IMR-90 (cell line): Measurements from ENCODE around the gene HIGD1C. TPM values are rescaled to one million over a fixed set of nuclear protein-coding genes. Genes with fewer than 3 reads are reported as not detected.

Source experiments
- ATAC-seq: fragments of 200-7000 bp; cut with Tn5 transposase; 2 replicates; pipeline ENCODE4 v1.9.1; 2020; ENCODE audit warnings: low read depth, mild to moderate bottlenecking, moderate library complexity
- BruUV-seq: library from RNA; stranded (reverse); fragments of 400-500 nt; replicated peaks from 2 replicates; lab custom pipeline; 2021; lab: Mats Ljungman, UMichigan
- CTCF ChIA-PET: fragments of 300-600 bp; formaldehyde crosslinking; extraction: SDS; loops from one replicate; lab custom pipeline; 2021; ENCODE audit warnings: antibody characterized with exemption; lab: Yijun Ruan, JAX
- POLR2A ChIA-PET: fragments of 300-600 bp; sonication (Branson Sonifier 250); formaldehyde crosslinking; loops from one replicate; lab custom pipeline; 2022; ENCODE audit warnings: antibody characterized with exemption; ENCODE audit not compliant: unreplicated experiment; lab: Charles Lee
- DNase-seq: peaks from one replicate; pipeline ENCODE4 v3.0.0; 2013
- H2AFZ ChIP-seq: replicated peaks from 2 replicates; pipeline ENCODE3; 2013; ENCODE audit warnings: low read length, mild to moderate bottlenecking; ENCODE audit not compliant: poor library complexity
- H2AK5ac ChIP-seq: 2 replicates; pipeline ENCODE4 v1.6.1; 2013; ENCODE audit warnings: low read depth, low read length, inconsistent platforms
- H2AK9ac ChIP-seq: replicated peaks from 2 replicates; pipeline ENCODE3; 2013; ENCODE audit warnings: mild to moderate bottlenecking, low read depth, low read length, moderate library complexity; ENCODE audit not compliant: poor library complexity
- H2BK120ac ChIP-seq: 2 replicates; pipeline ENCODE4 v1.6.1; 2013; ENCODE audit warnings: low read depth, low read length, inconsistent platforms
- H2BK15ac ChIP-seq: 3 replicates; pipeline ENCODE4 v1.6.1; 2013; ENCODE audit warnings: low read depth, low read length, inconsistent platforms
- H2BK20ac ChIP-seq: 2 replicates; pipeline ENCODE4 v1.6.1; 2013; ENCODE audit warnings: low read depth, mild to moderate bottlenecking, inconsistent platforms, low read length, moderate library complexity
- H2BK5ac ChIP-seq: 2 replicates; pipeline ENCODE4 v1.6.1; 2013; ENCODE audit warnings: mild to moderate bottlenecking, low read depth, low read length, inconsistent platforms; ENCODE audit not compliant: poor library complexity, severe bottlenecking
- H3K14ac ChIP-seq: replicated peaks from 2 replicates; pipeline ENCODE4 v1.6.1; 2013; ENCODE audit warnings: low read depth, low read length, inconsistent platforms
- H3K18ac ChIP-seq: 2 replicates; pipeline ENCODE4 v1.6.1; 2013; ENCODE audit warnings: low read depth, low read length, control low read depth
- H3K23ac ChIP-seq: 2 replicates; pipeline ENCODE4 v1.6.1; 2013; ENCODE audit warnings: low read depth, low read length, inconsistent platforms
- H3K27ac ChIP-seq: 2 replicates; pipeline ENCODE4 v1.5.1; 2013; ENCODE audit warnings: mild to moderate bottlenecking, control low read depth, low read length; ENCODE audit not compliant: insufficient read depth
- H3K27me3 ChIP-seq: 2 replicates; pipeline ENCODE4 v1.6.1; 2013; ENCODE audit warnings: low read length; ENCODE audit not compliant: control insufficient read depth, insufficient read depth
- H3K36me3 ChIP-seq: 2 replicates; pipeline ENCODE4 v1.6.1; 2013; ENCODE audit warnings: low read length, mixed read lengths; ENCODE audit not compliant: control insufficient read depth, insufficient read depth
- H3K4ac ChIP-seq: 2 replicates; pipeline ENCODE4 v1.6.1; 2013; ENCODE audit warnings: low read depth, low read length, inconsistent platforms
- H3K4me1 ChIP-seq: 2 replicates; pipeline ENCODE4 v1.6.1; 2013; ENCODE audit warnings: low read length, mixed read lengths; ENCODE audit not compliant: control insufficient read depth, insufficient read depth
- H3K4me2 ChIP-seq: 2 replicates; pipeline ENCODE4 v1.6.1; 2013; ENCODE audit warnings: low read depth, mild to moderate bottlenecking, control low read depth, low read length, moderate library complexity
- H3K4me3 ChIP-seq: 2 replicates; pipeline ENCODE4 v1.5.1; 2013; ENCODE audit warnings: low read depth, mild to moderate bottlenecking, control low read depth, low read length, moderate library complexity; ENCODE audit not compliant: insufficient read depth
- H3K56ac ChIP-seq: 2 replicates; pipeline ENCODE4 v1.6.1; 2013; ENCODE audit warnings: low read length, inconsistent platforms; ENCODE audit not compliant: insufficient read depth; ENCODE audit errors: extremely low read depth
- H3K79me1 ChIP-seq, 2 experiments: 2 replicates each; pipeline ENCODE4 v1.6.1; 2013; ENCODE audit warnings: low read length in 2 of 2, inconsistent platforms in 1 of 2, low read depth in 1 of 2
- H3K9ac ChIP-seq: 2 replicates; pipeline ENCODE4 v1.6.1; 2013; ENCODE audit warnings: low read depth, low read length, control low read depth
- H3K9me1 ChIP-seq: 2 replicates; pipeline ENCODE4 v1.6.1; 2013; ENCODE audit warnings: low read length, inconsistent platforms; ENCODE audit not compliant: insufficient read depth
- H3K9me3 ChIP-seq: 2 replicates; pipeline ENCODE4 v1.6.1; 2013; ENCODE audit warnings: low read length; ENCODE audit not compliant: control insufficient read depth, insufficient read depth
- H4K20me1 ChIP-seq: 2 replicates; pipeline ENCODE4 v1.6.1; 2013; ENCODE audit warnings: low read length, inconsistent platforms; ENCODE audit not compliant: insufficient read depth
- H4K5ac ChIP-seq: 2 replicates; pipeline ENCODE4 v1.6.1; 2013; ENCODE audit warnings: mild to moderate bottlenecking, low read depth, low read length, control low read depth
- H4K8ac ChIP-seq, 2 experiments: 2 replicates each; pipeline ENCODE4 v1.6.1; 2013; ENCODE audit warnings: low read depth in 2 of 2, low read length in 2 of 2, control low read depth in 1 of 2, inconsistent platforms in 1 of 2
- H4K91ac ChIP-seq: 2 replicates; pipeline ENCODE4 v1.6.1; 2013; ENCODE audit warnings: low read depth, low read length, inconsistent platforms; ENCODE audit not compliant: insufficient read depth
- CEBPB ChIP-seq: IDR thresholded peaks from 2 replicates; pipeline ENCODE4 v1.6.1; 2012; ENCODE audit warnings: low read depth, low read length, improper control_type of control experiment
- CHD1 ChIP-seq: IDR thresholded peaks from 2 replicates; pipeline ENCODE4 v1.6.1; 2012; ENCODE audit warnings: low read depth, low read length, improper control_type of control experiment
- FOS ChIP-seq: fragments of 150-350 bp; IDR thresholded peaks from 2 replicates; pipeline ENCODE4 v1.6.1; 2016; ENCODE audit warnings: low read depth, low read length
- MXI1 ChIP-seq: IDR thresholded peaks from 2 replicates; pipeline ENCODE4 v1.6.1; 2012; ENCODE audit warnings: low read depth, mild to moderate bottlenecking, low read length, moderate library complexity, borderline replicate concordance
- NFE2L2 ChIP-seq: fragments of 150-350 bp; IDR thresholded peaks from 2 replicates; pipeline ENCODE4 v1.6.1; 2016; ENCODE audit warnings: low read depth, mild to moderate bottlenecking, low read length
- POLR2A ChIP-seq: IDR thresholded peaks from 2 replicates; pipeline ENCODE4 v1.6.1; 2012; ENCODE audit warnings: mild to moderate bottlenecking, low read depth, low read length
- RFX5 ChIP-seq: IDR thresholded peaks from 2 replicates; pipeline ENCODE4 v1.8.0; 2012; ENCODE audit warnings: low read depth, mild to moderate bottlenecking, low read length, moderate library complexity
- SMC3 ChIP-seq: fragments of 150-350 bp; IDR thresholded peaks from 2 replicates; pipeline ENCODE4 v1.6.1; 2016; ENCODE audit warnings: low read depth, mild to moderate bottlenecking, antibody characterized with exemption, low read length, moderate library complexity
- WGBS, 2 experiments: methylation state at CpG; one replicate each; pipeline versions ENCODE4 v1.1.5 to v1.1.7; 2013; ENCODE audit warnings: missing lambda C conversion rate in 2 of 2; ENCODE audit not compliant: insufficient read length in 1 of 2; ENCODE audit errors: extremely low coverage in 2 of 2; 5-methylcytosine and 5-hydroxymethylcytosine counted together
- dilution Hi-C: fragments of 300-500 bp; cut with HindIII; formaldehyde crosslinking; loops from one replicate; pipeline ENCODE4 v1.14.3; 2018; ENCODE audit warnings: low sequenced_read_pairs; ENCODE audit not compliant: unreplicated experiment
- in situ Hi-C: fragments of 300-500 bp; cut with MboI; formaldehyde crosslinking; loops from 3 replicates; pipeline ENCODE4 v1.14.3; 2019; ENCODE audit warnings: low sequenced_read_pairs, inconsistent platforms, mixed read lengths
- intact Hi-C: fragments of 100-400 bp; cut with micrococcal nuclease; formaldehyde crosslinking; loops from 2 replicates; pipeline ENCODE4 v1.10.0; 2022
- microRNA-seq, 2 experiments: library from miRNA; stranded (forward) in 1 of 2; unstranded in 1 of 2; fragments of 10-50 nt in 1 of 2; fragments of <30 nt in 1 of 2; gene quantifications in 1 of 2; microRNA quantifications in 1 of 2; one replicate each; pipeline versions ENCODE3 to v1.1.0; 2013 to 2020; ENCODE audit not compliant: insufficient read depth in 1 of 2, insufficient read length in 1 of 2, unreplicated experiment in 1 of 2
- polyA plus RNA-seq, 3 experiments: library from polyadenylated mRNA; depleted of rRNA; stranded (reverse); fragments of >200 nt; gene quantifications; 2 replicates each; pipeline ENCODE4 v1.2.3, GENCODE V29; 2012; ENCODE audit warnings: low replicate concordance in 1 of 3
- small RNA-seq, 5 experiments: library from RNA; depleted of rRNA; stranded (forward); fragments of <200 nt; gene quantifications; one replicate each; pipeline ENCODE3, GENCODE V24; 2012
- total RNA-seq: library from RNA; depleted of rRNA; stranded (reverse); fragments of >200 nt; gene quantifications from 2 replicates; pipeline ENCODE4 v1.2.3, GENCODE V29; 2012; rRNA removed
- TF ChIP-seq, protein P1 (sequence below): fragments of 150-350 bp; IDR thresholded peaks from 2 replicates; pipeline ENCODE4 v1.6.1; 2017; ENCODE audit warnings: mild to moderate bottlenecking, antibody characterized with exemption, low read length, low read depth

The HIGD1C gene
- total and polyA plus RNA-seq, 2 of the 4 experiments (the other 2 are of a cell fraction) = not detected

DNA sequence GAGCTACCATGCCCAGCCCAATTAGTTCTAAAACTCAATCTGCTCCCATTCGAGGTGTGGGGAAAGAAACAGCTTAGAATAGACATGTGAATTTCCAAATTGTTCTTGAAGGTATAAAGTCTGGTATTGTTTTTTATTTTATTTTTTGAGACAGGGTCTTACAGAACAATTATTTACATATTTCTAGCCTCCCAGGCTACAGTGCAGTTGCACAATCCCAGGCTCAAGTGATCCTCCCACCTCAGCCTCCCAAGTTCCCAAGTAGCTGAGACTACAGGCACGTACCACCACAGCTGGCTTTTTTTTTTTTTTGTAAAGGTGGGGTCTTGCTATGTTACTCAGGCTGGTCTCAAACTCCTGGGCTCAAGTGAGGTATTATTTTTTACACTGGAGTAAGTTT lies 67.6 kb downstream of the HIGD1C start:
- intact Hi-C loops = loop anchor here (10.0 kb wide), 1 partner anchor 255 kb away; the partner anchor contains the start of gene ATF1
- Histone ChIP-seq H4K8ac (no peak overlapping the region), H3K18ac (no peak overlapping the region), H3K9me1 (peaks cover 2% of the 10 kb centered on the region; the same call in 1 of the 2 replicates), H3K4me3 (no peak overlapping the region), H2AK9ac (no peak overlapping the region), H3K36me3 (no peaks in the 10 kb centered on the region), H4K5ac (no peak overlapping the region), H3K4me1 (peaks cover 3% of the 10 kb centered on the region), H3K9ac (no peak overlapping the region), H2BK20ac (no peak overlapping the region), H2AK5ac (no peak overlapping the region), H4K20me1 (peaks cover 29% of the 10 kb centered on the region), H3K27ac (no peak overlapping the region), H4K91ac (no peak overlapping the region), H3K4me2 (no peak overlapping the region), H3K4ac (no peak overlapping the region), H3K27me3 (no peaks in the 10 kb centered on the region), H3K56ac (no peak overlapping the region), H3K23ac (no peak overlapping the region), H2BK120ac (no peak overlapping the region), H3K9me3 (no peaks in the 10 kb centered on the region), H3K14ac (no peak overlapping the region), H2BK5ac (no peak overlapping the region), H2AFZ (no peak overlapping the region), H3K79me1 (peaks cover 29 to 60% of the 10 kb centered on the region in 2 experiments), H2BK15ac (no peak overlapping the region)
- DNase-seq (no peak), ATAC-seq (no peak)
- dilution Hi-C loops = no loop called here
- no TSS peak for BruUV-seq
- ChIA-PET CTCF (interaction anchor here (0.6 to 1.3 kb wide), 3 partner anchors 11 to 88 kb away, joined by 3 to 5 read pairs (median 3); no protein-coding TSS in a partner anchor), POLR2A (no interaction called here)
- WGBS, 2 experiments = no CpG with 5 or more reads among the region's 2 CpGs
- in situ Hi-C loops = no loop called here
- TF ChIP-seq CHD1 (no peak), POLR2A (no peak), RFX5 (no peak), NFE2L2 (no peak), FOS (no peak), SMC3 (no peak), CEBPB (no peak), MXI1 (no peak)
- TF ChIP-seq, protein P1, sequence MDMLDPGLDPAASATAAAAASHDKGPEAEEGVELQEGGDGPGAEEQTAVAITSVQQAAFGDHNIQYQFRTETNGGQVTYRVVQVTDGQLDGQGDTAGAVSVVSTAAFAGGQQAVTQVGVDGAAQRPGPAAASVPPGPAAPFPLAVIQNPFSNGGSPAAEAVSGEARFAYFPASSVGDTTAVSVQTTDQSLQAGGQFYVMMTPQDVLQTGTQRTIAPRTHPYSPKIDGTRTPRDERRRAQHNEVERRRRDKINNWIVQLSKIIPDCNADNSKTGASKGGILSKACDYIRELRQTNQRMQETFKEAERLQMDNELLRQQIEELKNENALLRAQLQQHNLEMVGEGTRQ = no peak

Small RNA genes within 50 kb of the gene (microRNA-seq; reads per million reads assigned to microRNA genes)
- gene AC008121.1 (ENCODE audit: insufficient read depth, insufficient read length) (not detected), gene RF00019 (ENCODE audit: insufficient read depth, insufficient read length) (not detected), gene RNU6-87P (ENCODE audit: insufficient read depth, insufficient read length) (not detected)

Small RNA genes within 50 kb of the gene (small RNA-seq; reads per million reads assigned to genes)
- gene AC008121.1 (0 reads per million in 5 experiments), gene RF00019 (0 reads per million in 5 experiments), gene RNU6-87P (0 reads per million in 5 experiments)

Other genes with a start within 250 kb of the HIGD1C start
- gene ATF1, start 188.4 kb upstream of the HIGD1C start, total RNA-seq = 20.6 and 21.9 TPM in 2 replicates
- gene ATF1, start 188.4 kb upstream of the HIGD1C start, polyA plus RNA-seq (2012; rRNA removed) = 24.0 and 32.4 TPM in 2 replicates
- not detected in 2 replicates for gene TMPRSS12, start 109.6 kb upstream of the HIGD1C start, total RNA-seq
- not detected in 2 replicates for gene TMPRSS12, start 109.6 kb upstream of the HIGD1C start, polyA plus RNA-seq (2012; rRNA removed)
- 45.3 and 48.3 TPM in 2 replicates for gene SLC11A2, start 73.8 kb downstream of the HIGD1C start, total RNA-seq
- 21.9 and 28.0 TPM in 2 replicates for gene SLC11A2, start 73.8 kb downstream of the HIGD1C start, polyA plus RNA-seq (2012; rRNA removed)
- gene LETMD1, start 95.8 kb downstream of the HIGD1C start, total RNA-seq = 16.7 and 27.6 TPM in 2 replicates
- 27.0 and 40.1 TPM in 2 replicates for gene LETMD1, start 95.8 kb downstream of the HIGD1C start, polyA plus RNA-seq (2012; rRNA removed)
- 14.0 and 16.7 TPM in 2 replicates for gene CSRNP2, start 131.1 kb downstream of the HIGD1C start, total RNA-seq
- gene CSRNP2, start 131.1 kb downstream of the HIGD1C start, polyA plus RNA-seq (2012; rRNA removed) = 21.7 and 22.2 TPM in 2 replicates
- gene TFCP2, start 220.6 kb downstream of the HIGD1C start, total RNA-seq = 10.0 and 13.3 TPM in 2 replicates
- gene TFCP2, start 220.6 kb downstream of the HIGD1C start, polyA plus RNA-seq (2012; rRNA removed) = 13.8 and 15.4 TPM in 2 replicates